Activated CD4-positive, alpha-beta T cell treated with anti-CD3 and anti-CD28 coated beads, Interleukin-2, amount 10 ng/mL, durations not matched to agents 7 days and 5 days (primary cell): ENCODE results near the gene MXD3. TPM values are rescaled to one million over a fixed set of nuclear protein-coding genes. Genes with fewer than 3 reads are reported as not detected.

ENCODE experiments used
- CTCF ChIA-PET: fragments of 350-600 bp; sonication (Branson Sonifier 250); formaldehyde crosslinking; loops from one replicate; lab custom pipeline; 2021; ENCODE audit warnings: antibody characterized with exemption; lab: Charles Lee
- POLR2A ChIA-PET: fragments of 350-600 bp; sonication (Branson Sonifier 250); formaldehyde crosslinking; loops from one replicate; lab custom pipeline; 2021; ENCODE audit warnings: antibody characterized with exemption; lab: Charles Lee
- DNase-seq: peaks from one replicate; pipeline ENCODE4 v3.0.0-alpha.2; 2020
- H3K27ac Mint-ChIP-seq: one replicate; pipeline ENCODE4 v1.8.0; 2021; ENCODE audit warnings: mild to moderate bottlenecking, moderate library complexity, mixed read lengths
- H3K27me3 Mint-ChIP-seq: one replicate; pipeline ENCODE4 v1.8.0; 2021; ENCODE audit warnings: mixed read lengths
- H3K36me3 Mint-ChIP-seq: one replicate; pipeline ENCODE4 v1.8.0; 2021; ENCODE audit warnings: low read depth, mixed read lengths
- H3K4me1 Mint-ChIP-seq: one replicate; pipeline ENCODE4 v1.8.0; 2021; ENCODE audit warnings: mixed read lengths
- H3K4me3 Mint-ChIP-seq: one replicate; pipeline ENCODE4 v1.8.0; 2021; ENCODE audit warnings: mild to moderate bottlenecking, moderate library complexity, mixed read lengths
- H3K9me3 Mint-ChIP-seq: one replicate; pipeline ENCODE4 v1.8.0; 2021; ENCODE audit warnings: mixed read lengths
- total RNA-seq, 2 experiments: library from RNA; stranded (reverse); gene quantifications; one replicate each; pipeline ENCODE4 v1.2.3, GENCODE V29; 2021

Gene MXD3
- total RNA-seq, 2 experiments from 2014 or later, result 107 to 109 TPM

- DNase-seq, result no peak
- Mint-ChIP-seq H3K4me3 (no peak overlapping the region), H3K27me3 (no peaks in the 10 kb centered on the region), H3K36me3 (peaks cover 71% of the 10 kb centered on the region), H3K9me3 (no peaks in the 10 kb centered on the region), H3K27ac (peak overlapping the region; percentile 76), H3K4me1 (peaks cover 62% of the 10 kb centered on the region)
- ChIA-PET CTCF (interaction anchor here (0.6 to 4.1 kb wide), 7 partner anchors 9 to 94 kb away, joined by 3 to 30 read pairs (median 6); no protein-coding TSS in a partner anchor), POLR2A (interaction anchor here (0.7 kb wide), 1 partner anchor 12 kb away, joined by 3 read pairs; no protein-coding TSS in a partner anchor)
These were observed 15.8 kb downstream of the MXD3 start for GRCh38 chr5:177295924-177296323.

- Mint-ChIP-seq H3K9me3 (no peaks in the 10 kb centered on the region), H3K36me3 (peaks cover 68% of the 10 kb centered on the region), H3K27ac (peak overlapping the region; percentile 26), H3K27me3 (no peaks in the 10 kb centered on the region), H3K4me3 (no peak overlapping the region), H3K4me1 (peaks cover 53% of the 10 kb centered on the region)
- DNase-seq, result no peak
- CTCF ChIA-PET, result interaction anchor here (1.2 to 2.4 kb wide), 4 partner anchors 9 to 181 kb away, joined by 4 to 8 read pairs (median 4); partner anchors contain the start of genes PRELID1 and RAB24
- POLR2A ChIA-PET, result interaction anchor here (0.6 kb wide), 1 partner anchor 147 kb away, joined by 6 read pairs; no protein-coding TSS in a partner anchor
These were observed 17.1 kb downstream of the MXD3 start for GRCh38 chr5:177294632-177295031.

GRCh38 chr5:177293819-177294581 lies 17.7 kb downstream of the MXD3 start:
- CTCF ChIA-PET, result interaction anchor here (1.1 to 2.4 kb wide), 4 partner anchors 10 to 181 kb away, joined by 3 to 8 read pairs (median 4); partner anchors contain the start of genes PRELID1 and RAB24
- POLR2A ChIA-PET, result interaction anchor here (0.6 kb wide), 1 partner anchor 146 kb away, joined by 6 read pairs; no protein-coding TSS in a partner anchor
- Mint-ChIP-seq H3K4me1 (peaks cover 46% of the 10 kb centered on the region), H3K4me3 (no peak overlapping the region), H3K9me3 (no peaks in the 10 kb centered on the region), H3K36me3 (peaks cover 70% of the 10 kb centered on the region), H3K27me3 (no peaks in the 10 kb centered on the region), H3K27ac (peak overlapping the region; percentile 26)
- no peak for DNase-seq

GRCh38 chr5:177291735-177292134 lies 20.0 kb downstream of the MXD3 start:
- no peaks in the 10 kb centered on the region for H3K27me3 Mint-ChIP-seq
- no peak overlapping the region for H3K4me3 Mint-ChIP-seq
- H3K4me1 Mint-ChIP-seq, result peaks cover 28% of the 10 kb centered on the region
- CTCF ChIA-PET, result no interaction called here
- no peaks in the 10 kb centered on the region for H3K9me3 Mint-ChIP-seq
- H3K27ac Mint-ChIP-seq, result peak overlapping the region; percentile 50
- H3K36me3 Mint-ChIP-seq, result peaks cover 58% of the 10 kb centered on the region
- no peak for DNase-seq
- POLR2A ChIA-PET, result no interaction called here

- ChIA-PET CTCF (interaction anchor here (0.5 to 0.6 kb wide), 2 partner anchors 165 to 1120 kb away, joined by 3 to 4 read pairs; no protein-coding TSS in a partner anchor), POLR2A (no interaction called here)
- Mint-ChIP-seq H3K27ac (no peak overlapping the region), H3K4me1 (peaks cover 25% of the 10 kb centered on the region), H3K36me3 (peaks cover 55% of the 10 kb centered on the region), H3K4me3 (no peak overlapping the region), H3K27me3 (no peaks in the 10 kb centered on the region), H3K9me3 (no peaks in the 10 kb centered on the region)
- DNase-seq, result no peak
These were observed 20.7 kb downstream of the MXD3 start for GRCh38 chr5:177290816-177291596.

GRCh38 chr5:177288191-177288590 lies 23.5 kb downstream of the MXD3 start:
- ChIA-PET CTCF (interaction anchor here (0.6 to 1.9 kb wide), 4 partner anchors 9 to 258 kb away, joined by 3 to 6 read pairs (median 3); no protein-coding TSS in a partner anchor), POLR2A (no interaction called here)
- peaks cover 43% of the 10 kb centered on the region for H3K36me3 Mint-ChIP-seq

GRCh38 chr5:177276886-177277285 lies 34.8 kb downstream of the MXD3 start:
- Mint-ChIP-seq H3K9me3 (no peaks in the 10 kb centered on the region), H3K27ac (peak overlapping the region; percentile 72), H3K36me3 (peaks cover 60% of the 10 kb centered on the region), H3K27me3 (no peaks in the 10 kb centered on the region), H3K4me3 (no peak overlapping the region), H3K4me1 (peaks cover 18% of the 10 kb centered on the region)
- POLR2A ChIA-PET, result interaction anchor here (0.7 kb wide), 1 partner anchor 16 kb away, joined by 3 read pairs; no protein-coding TSS in a partner anchor
- no peak for DNase-seq
- CTCF ChIA-PET, result interaction anchor here (0.6 kb wide), 3 partner anchors 20 to 330 kb away, joined by 3 to 5 read pairs (median 4); no protein-coding TSS in a partner anchor

More at GRCh38 chr5:177288191-177288590, 23.5 kb downstream of the MXD3 start:
- Mint-ChIP-seq H3K9me3 (no peaks in the 10 kb centered on the region), H3K4me3 (no peak overlapping the region), H3K4me1 (peaks cover 13% of the 10 kb centered on the region), H3K27me3 (no peaks in the 10 kb centered on the region), H3K27ac (no peak overlapping the region)
- no peak for DNase-seq

GRCh38 chr5:177275883-177276282 lies 35.8 kb downstream of the MXD3 start:
- no peak for DNase-seq
- Mint-ChIP-seq H3K4me1 (peaks cover 18% of the 10 kb centered on the region), H3K27ac (no peak overlapping the region), H3K4me3 (no peak overlapping the region), H3K36me3 (peaks cover 55% of the 10 kb centered on the region), H3K27me3 (no peaks in the 10 kb centered on the region), H3K9me3 (no peaks in the 10 kb centered on the region)
- CTCF ChIA-PET, result interaction anchor here (0.7 to 0.8 kb wide), 2 partner anchors 115 to 909 kb away, joined by 3 to 5 read pairs; no protein-coding TSS in a partner anchor
- POLR2A ChIA-PET, result no interaction called here

GRCh38 chr5:177271113-177271512 lies 40.6 kb downstream of the MXD3 start:
- Mint-ChIP-seq H3K27ac (no peak overlapping the region), H3K4me1 (peaks cover 1% of the 10 kb centered on the region), H3K36me3 (peaks cover 45% of the 10 kb centered on the region), H3K27me3 (no peaks in the 10 kb centered on the region), H3K9me3 (no peaks in the 10 kb centered on the region), H3K4me3 (no peak overlapping the region)
- CTCF ChIA-PET, result interaction anchor here (0.5 to 1.4 kb wide), 5 partner anchors 8 to 1729 kb away, joined by 3 to 7 read pairs (median 3); no protein-coding TSS in a partner anchor
- POLR2A ChIA-PET, result no interaction called here
- DNase-seq, result no peak

- CTCF ChIA-PET, result interaction anchor here (0.6 to 1.4 kb wide), 4 partner anchors 9 to 123 kb away, joined by 3 to 7 read pairs (median 4); no protein-coding TSS in a partner anchor
- POLR2A ChIA-PET, result interaction anchor here (0.6 kb wide), 1 partner anchor 51 kb away, joined by 3 read pairs; no protein-coding TSS in a partner anchor
- Mint-ChIP-seq H3K4me3 (no peak overlapping the region), H3K9me3 (no peaks in the 10 kb centered on the region), H3K27me3 (no peaks in the 10 kb centered on the region), H3K27ac (no peak overlapping the region), H3K36me3 (peaks cover 47% of the 10 kb centered on the region), H3K4me1 (peaks cover 1% of the 10 kb centered on the region)
- no peak for DNase-seq
These were observed 41.0 kb downstream of the MXD3 start for GRCh38 chr5:177270653-177271052.

- no peaks in the 10 kb centered on the region for H3K9me3 Mint-ChIP-seq
- POLR2A ChIA-PET, result interaction anchor here (0.6 kb wide), 1 partner anchor 52 kb away, joined by 3 read pairs; no protein-coding TSS in a partner anchor
- H3K4me1 Mint-ChIP-seq, result peaks cover under 1% of the 10 kb centered on the region
- no peaks in the 10 kb centered on the region for H3K27me3 Mint-ChIP-seq
- no peak overlapping the region for H3K4me3 Mint-ChIP-seq
- peaks cover 48% of the 10 kb centered on the region for H3K36me3 Mint-ChIP-seq
- H3K27ac Mint-ChIP-seq, result no peak overlapping the region
- CTCF ChIA-PET, result interaction anchor here (1.2 to 1.4 kb wide), 3 partner anchors 9 to 40 kb away, joined by 3 to 7 read pairs (median 5); no protein-coding TSS in a partner anchor
- no peak for DNase-seq
These were observed 41.7 kb downstream of the MXD3 start for GRCh38 chr5:177269976-177270375.
